Measurements from ENCODE around the gene CYP20A1.
A peak's percentile ranks its signal among the peaks of the same experiment; 100 is the strongest.

DNA sequence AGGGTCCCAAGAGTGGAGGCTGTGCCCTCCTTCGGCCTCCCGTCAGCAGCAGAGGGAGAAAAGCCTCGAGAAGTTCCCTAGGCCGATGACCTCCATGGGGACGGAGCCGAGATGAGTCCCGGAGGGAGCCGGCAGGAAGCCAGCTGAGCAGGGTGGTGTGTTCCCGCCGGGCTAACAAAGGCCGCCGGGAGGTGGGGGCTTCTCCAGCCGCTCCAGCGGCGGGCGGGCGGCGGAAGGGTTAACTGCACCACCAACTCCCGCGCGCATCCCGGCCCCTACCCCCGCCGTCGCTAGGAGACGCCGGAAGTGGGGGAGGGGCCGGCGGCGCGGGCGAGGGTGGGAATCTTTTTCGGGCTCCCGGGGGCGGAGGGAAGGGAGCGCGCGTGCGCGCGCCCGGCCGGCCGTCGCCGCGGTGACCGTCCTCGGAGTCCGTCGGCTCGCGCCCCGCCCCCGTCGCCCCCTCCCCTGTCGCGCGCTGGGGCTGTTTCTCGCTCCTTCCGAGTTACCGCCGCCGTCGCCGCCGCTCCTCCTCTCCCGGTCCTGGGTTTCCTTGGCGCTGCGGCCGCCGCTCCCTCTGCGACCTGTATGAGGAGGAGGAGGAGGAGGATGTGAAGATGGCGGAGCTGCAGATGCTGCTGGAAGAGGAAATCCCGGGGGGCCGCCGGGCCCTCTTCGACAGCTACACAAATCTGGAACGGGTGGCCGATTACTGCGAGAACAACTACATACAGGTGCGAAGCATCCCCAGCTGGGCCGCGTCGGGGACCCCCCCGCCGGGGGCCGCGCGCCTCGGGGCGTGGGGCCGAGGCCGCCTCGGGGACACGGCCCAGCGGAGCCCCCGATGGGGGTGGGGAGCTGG, 89.3 kb downstream of the CYP20A1 start, which contains the start of gene ABI2:
- TF ChIP-seq, protein P1, sequence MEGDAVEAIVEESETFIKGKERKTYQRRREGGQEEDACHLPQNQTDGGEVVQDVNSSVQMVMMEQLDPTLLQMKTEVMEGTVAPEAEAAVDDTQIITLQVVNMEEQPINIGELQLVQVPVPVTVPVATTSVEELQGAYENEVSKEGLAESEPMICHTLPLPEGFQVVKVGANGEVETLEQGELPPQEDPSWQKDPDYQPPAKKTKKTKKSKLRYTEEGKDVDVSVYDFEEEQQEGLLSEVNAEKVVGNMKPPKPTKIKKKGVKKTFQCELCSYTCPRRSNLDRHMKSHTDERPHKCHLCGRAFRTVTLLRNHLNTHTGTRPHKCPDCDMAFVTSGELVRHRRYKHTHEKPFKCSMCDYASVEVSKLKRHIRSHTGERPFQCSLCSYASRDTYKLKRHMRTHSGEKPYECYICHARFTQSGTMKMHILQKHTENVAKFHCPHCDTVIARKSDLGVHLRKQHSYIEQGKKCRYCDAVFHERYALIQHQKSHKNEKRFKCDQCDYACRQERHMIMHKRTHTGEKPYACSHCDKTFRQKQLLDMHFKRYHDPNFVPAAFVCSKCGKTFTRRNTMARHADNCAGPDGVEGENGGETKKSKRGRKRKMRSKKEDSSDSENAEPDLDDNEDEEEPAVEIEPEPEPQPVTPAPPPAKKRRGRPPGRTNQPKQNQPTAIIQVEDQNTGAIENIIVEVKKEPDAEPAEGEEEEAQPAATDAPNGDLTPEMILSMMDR (IDR thresholded peaks at IDR 0.05): peak in 1 of 3 experiments; percentile 14
- no peak for TF ChIP-seq POLR2A (IDR thresholded peaks at IDR 0.05; ENCODE audit: low read depth)
- TF ChIP-seq POLR2AphosphoS5 (IDR thresholded peaks at IDR 0.05): peak; percentile 30 to 72
- TF ChIP-seq EP300 (IDR thresholded peaks at IDR 0.05): no peak

Measured in esophagus muscularis mucosa (tissue), 4 donors.